Cardiac ventricle fibroblast (primary cell): ENCODE measurements around the gene PDLIM4. TPM values are rescaled to one million over a fixed set of nuclear protein-coding genes. Genes with fewer than 3 reads are reported as not detected.

Source experiments
- total RNA-seq: library from RNA; depleted of rRNA; stranded (reverse); fragments of >200 nt; gene quantifications from 2 replicates; pipeline ENCODE4 v1.2.3, GENCODE V29; 2015

The PDLIM4 gene, protein sequence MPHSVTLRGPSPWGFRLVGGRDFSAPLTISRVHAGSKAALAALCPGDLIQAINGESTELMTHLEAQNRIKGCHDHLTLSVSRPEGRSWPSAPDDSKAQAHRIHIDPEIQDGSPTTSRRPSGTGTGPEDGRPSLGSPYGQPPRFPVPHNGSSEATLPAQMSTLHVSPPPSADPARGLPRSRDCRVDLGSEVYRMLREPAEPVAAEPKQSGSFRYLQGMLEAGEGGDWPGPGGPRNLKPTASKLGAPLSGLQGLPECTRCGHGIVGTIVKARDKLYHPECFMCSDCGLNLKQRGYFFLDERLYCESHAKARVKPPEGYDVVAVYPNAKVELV
- total RNA-seq, result 18.8 and 43.8 TPM in 2 replicates

DNA sequence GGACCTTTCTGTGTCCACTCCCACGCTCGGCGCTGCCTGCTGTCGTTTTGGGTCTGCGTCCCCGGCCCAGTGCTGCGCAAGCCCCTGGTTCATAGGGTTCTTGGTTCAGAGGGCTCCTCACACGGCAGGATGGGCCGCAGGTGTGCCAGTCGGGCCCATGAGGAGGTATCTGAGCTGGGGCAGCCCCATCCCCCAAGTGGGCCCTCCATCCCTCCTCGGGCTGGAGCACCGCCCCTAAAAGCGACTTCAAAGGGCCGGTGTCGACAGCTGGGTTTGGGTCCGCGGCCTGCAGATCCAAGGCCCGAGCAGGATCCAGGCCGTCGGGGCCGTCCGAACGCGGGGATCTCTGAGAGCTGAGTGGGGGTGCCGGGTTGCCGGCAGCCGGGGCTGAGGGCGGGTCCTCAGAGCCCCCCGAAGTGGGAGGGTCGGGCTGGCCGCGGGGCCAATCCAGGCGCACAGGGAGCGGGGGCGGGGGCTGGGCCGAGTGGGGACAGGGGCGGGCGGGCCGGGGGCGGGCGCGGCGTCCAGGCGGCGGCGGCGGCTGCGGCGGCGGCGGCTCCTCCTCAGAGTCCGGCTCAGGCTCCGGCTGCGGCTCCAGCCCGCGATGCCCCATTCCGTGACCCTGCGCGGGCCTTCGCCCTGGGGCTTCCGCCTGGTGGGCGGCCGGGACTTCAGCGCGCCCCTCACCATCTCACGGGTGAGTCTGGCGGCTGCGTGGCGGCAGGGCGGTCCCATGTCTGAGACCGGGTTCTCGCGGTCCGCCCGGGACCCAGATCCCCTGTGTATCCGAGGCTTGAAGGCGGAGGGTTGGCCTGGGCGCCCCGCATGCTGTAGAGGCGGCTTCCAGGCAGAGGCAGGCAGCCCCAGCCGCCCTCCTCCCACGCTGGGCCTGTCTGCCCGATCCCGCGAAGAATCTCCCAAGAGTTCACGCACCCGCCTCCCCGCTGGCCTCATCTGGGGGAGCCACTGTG, at the start of gene PDLIM4:
Gene PDLIM4, plus strand, starts transcription at position 566 of the 971 bp plus-strand sequence. Its CDS starts 39 bp downstream, at position 605.

GRCh38 chr5:132227485-132228240, 29.8 kb upstream of the PDLIM4 start, which contains the start of gene P4HA2:
TSS of gene P4HA2 (minus strand) at chr5:132227853. CDS start at chr5:132218626, 9,227 bp downstream.

GRCh38 chr5:132293992-132294727, 36.7 kb downstream of the PDLIM4 start, which contains the start of gene SLC22A4:
TSS of gene SLC22A4 (plus strand) at chr5:132294394. CDS start at chr5:132294617, 223 bp downstream.

Other genes starting within 250 kb of the PDLIM4 start
- not detected in 2 replicates for gene ACSL6, start 246.0 kb upstream of the PDLIM4 start, total RNA-seq
- gene IL3, start 197.0 kb upstream of the PDLIM4 start, total RNA-seq, result not detected in 2 replicates
- not detected in 2 replicates for gene CSF2, start 183.9 kb upstream of the PDLIM4 start, total RNA-seq
- gene P4HA2, start 29.8 kb upstream of the PDLIM4 start, total RNA-seq, result 72.7 and 74.6 TPM in 2 replicates
- 2.1 and 3.7 TPM in 2 replicates for gene SLC22A4, start 36.7 kb downstream of the PDLIM4 start, total RNA-seq
- 2.6 and 8.7 TPM in 2 replicates for gene SLC22A5, start 112.0 kb downstream of the PDLIM4 start, total RNA-seq
- 18.1 and 20.9 TPM in 2 replicates for gene IRF1, start 233.1 kb downstream of the PDLIM4 start, total RNA-seq